SK-MEL-5 (cell line): ENCODE results near the gene ASCC3. TPM values are rescaled to one million over a fixed set of nuclear protein-coding genes. Genes with fewer than 3 reads are reported as not detected.
"Not testable (repeated sequence)": the region's sequence is repeated elsewhere in the genome, so short reads cannot be mapped to it uniquely, and the experiment has no call there.

Source experiments
- DNase-seq: peaks from one replicate; pipeline ENCODE4 v3.0.0-alpha.2; 2016; ENCODE audit warnings: low read depth, low spot score
- in situ Hi-C: cut with HindIII; loops from 2 replicates; pipeline ENCODE4 v1.10.0; 2016; ENCODE audit warnings: low sequenced_read_pairs, high pct_unique_total_duplicates, low pct_unique_long_range_greater_than_20kb
- total RNA-seq: library from RNA; depleted of rRNA; stranded (reverse); fragments of >200 nt; shearing (Covaris generic); gene quantifications from 2 replicates; pipeline ENCODE4 v1.2.3, GENCODE V29; 2014

Gene ASCC3
- total RNA-seq, 1 experiment from 2014 or later, result 38.9 TPM

DNA sequence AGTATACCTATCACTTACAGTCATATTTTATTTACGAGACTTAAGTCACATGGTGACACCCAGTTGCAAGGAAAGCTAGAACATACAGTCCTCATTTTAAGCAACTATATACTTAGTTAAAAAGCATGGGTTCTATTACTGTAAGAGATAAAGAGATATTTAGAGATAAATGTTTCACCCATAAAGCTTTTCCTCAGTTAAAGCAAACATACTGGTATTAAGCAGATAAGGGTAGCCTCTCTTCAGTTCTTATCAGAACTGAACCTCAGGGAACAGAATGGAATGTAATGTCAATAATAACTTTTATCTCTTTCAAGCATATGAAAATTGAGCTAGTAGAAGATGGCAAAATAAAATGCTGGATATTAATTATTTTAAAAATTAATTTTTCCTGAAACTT is 9.9 kb upstream of the ASCC3 start:
- no peak for DNase-seq
- in situ Hi-C loops, result no loop called here

DNA sequence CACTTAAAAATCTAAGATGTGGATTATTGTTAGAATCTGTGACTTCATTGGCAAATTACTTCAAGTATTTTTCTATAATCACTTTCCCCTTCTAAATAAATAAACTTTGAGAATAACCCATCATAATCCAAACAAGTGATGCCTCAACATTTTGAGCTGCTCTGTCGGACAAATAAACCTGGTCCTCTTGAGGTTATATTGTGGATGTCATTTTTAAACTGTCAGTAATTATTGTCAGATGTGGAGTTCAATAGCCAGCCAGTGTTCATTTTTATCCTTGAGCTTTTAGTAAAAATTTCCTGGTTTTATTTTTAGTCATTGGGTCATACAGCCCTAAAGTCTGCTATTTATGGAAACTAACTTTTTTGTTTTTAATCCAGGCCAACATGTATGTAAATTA is 9.5 kb upstream of the ASCC3 start:
- in situ Hi-C loops, DNase-seq: not testable (repeated sequence)

DNA sequence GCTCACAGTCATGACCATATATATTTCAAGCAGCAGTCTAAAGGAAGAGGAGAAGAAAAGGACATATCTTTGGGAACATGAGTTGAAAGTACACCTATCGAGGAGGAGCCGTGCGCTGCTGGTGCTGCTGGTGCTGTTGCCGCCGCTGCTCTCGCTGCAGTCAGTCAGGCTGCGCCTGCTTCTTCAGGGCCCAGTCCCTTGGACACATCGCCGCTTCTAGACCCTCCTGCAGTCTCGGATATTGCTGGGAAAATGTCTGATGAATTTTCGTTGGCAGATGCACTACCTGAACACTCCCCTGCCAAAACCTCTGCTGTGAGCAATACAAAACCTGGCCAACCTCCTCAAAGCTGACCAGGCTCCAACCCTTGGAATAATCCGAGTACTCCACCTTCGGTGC is 8.2 kb upstream of the ASCC3 start:
- in situ Hi-C loops, result no loop called here
- DNase-seq, result no peak

DNA sequence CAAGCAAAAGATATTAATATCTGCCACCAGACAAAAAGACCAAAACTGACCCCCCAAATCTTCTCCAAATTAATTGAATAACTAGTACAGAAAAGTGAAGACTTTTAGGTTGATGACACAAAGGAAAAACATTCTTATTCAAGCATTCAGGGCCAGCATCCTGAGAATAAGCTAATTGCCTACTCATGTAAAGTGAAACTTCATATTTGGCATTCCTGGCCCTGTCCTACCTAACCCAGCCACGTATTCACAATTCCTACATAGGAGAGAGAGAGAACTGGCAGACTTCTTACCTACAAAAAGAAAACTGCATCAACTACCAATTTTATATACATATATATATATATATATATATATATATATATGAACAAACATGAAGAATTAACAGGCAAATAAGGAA is 4.9 kb upstream of the ASCC3 start:
- in situ Hi-C loops, result no loop called here

DNA sequence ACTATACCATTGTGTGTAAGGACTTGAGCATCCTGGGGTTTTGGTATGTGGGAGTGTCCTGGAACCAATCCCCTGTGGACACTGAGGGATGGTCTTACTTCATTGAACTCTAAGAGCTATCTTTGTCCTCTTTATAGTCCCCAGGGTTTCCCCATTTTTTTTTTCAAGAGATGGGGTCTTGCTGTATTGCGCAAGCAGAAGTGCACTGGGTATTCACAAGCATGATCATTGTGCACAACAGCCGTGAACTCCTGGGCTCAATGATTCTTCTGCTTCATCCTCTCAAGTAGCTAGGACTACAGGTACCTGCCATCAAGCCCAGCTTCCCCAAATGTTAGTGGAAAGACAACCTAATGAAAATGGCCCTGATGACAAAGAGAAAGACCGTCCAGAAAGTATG is 2.2 kb upstream of the ASCC3 start:
- in situ Hi-C loops, result no loop called here
- DNase-seq, result no peak

More for the DNA sequence above, 4.9 kb upstream of the ASCC3 start:
- no peak for DNase-seq

DNA sequence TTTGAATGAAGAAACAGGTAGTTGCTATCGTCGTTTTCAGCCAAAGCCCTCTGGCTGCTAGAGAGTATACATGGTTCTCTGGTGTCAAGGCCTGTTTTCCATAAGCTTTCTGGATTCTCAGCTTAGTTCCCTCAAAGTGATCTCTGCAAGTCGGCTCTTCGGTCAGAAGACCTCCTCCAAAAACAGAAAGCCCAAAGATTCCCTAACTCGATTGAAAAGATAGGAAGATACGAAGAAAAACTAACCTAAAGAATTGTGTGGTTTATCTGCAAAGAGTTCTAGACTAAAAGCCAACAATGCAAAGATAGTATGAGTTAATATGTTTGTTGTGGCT is 545 bp upstream of the ASCC3 start:
- no peak for DNase-seq
- in situ Hi-C loops, result no loop called here

DNA sequence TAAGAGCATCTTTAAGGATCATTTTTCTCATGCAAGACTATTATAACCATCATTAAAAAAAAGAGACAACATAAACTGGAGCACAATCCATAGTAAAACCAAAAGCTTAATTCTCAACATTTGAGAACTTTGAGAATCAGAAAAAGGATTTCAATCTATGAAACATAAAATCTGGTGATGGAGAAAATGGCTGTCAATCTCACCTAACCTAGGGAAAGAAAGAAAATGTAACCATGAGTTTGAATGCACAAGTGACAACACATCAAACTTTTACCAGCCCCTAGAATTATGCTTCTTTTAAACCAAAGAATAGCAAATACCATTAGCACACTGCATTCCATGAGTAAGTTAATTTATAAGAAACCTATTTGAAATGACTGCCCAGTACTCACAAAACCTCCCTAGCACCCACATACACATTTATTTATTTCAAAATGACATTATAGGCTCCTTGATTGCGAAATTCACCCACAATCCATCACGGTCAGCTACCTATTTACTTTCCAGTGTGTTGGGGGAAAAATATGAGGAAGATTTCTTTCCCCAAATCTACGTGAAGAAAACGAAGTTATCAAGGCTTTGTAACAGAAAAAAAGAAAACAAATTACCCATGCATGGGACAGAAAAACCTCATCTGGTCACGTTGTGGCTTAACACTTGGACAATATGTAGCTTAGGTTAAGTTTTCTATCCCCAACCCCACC is 828 bp downstream of the ASCC3 start:
- in situ Hi-C loops, result no loop called here
- DNase-seq, result peak; percentile 5

DNA sequence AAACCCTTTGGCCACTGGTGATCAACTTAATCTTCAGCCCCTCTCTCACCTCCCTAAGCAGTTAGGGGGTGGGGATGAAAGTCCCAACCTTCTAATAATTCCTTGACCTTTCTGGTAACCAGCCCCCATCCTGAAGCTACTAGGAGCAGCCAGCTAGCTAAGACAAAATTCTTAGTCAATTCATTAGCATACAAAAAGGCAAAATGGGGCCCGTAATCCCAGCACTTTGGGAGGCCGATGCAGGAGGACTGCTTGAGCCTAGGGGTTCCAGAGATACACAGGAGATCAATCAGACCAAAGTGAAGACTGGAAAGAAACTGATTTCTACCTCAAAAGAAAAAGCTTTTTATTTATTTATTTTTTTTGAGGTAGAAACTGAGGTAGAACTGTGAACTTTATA is 1.8 kb downstream of the ASCC3 start:
- in situ Hi-C loops, result no loop called here
- no peak for DNase-seq

DNA sequence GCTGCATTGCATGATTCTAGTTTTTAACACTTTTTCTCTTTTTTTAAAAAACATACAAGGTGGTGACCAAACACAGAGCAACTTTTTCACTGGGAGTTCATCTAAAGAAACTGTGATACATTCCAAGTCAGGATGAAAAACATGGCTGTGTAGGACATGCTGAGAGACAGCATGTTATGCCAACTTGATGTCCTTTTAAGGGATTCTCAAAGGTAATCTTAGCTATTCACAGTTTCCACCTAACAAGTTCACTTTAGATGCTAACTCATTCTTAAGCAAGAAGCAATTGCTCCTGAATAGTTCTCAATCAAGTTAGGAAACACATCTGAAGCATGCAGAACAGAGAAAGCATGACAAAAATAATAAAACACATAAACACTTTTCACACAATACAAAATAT is 3.3 kb downstream of the ASCC3 start:
- in situ Hi-C loops, result no loop called here
- DNase-seq, result no peak

DNA sequence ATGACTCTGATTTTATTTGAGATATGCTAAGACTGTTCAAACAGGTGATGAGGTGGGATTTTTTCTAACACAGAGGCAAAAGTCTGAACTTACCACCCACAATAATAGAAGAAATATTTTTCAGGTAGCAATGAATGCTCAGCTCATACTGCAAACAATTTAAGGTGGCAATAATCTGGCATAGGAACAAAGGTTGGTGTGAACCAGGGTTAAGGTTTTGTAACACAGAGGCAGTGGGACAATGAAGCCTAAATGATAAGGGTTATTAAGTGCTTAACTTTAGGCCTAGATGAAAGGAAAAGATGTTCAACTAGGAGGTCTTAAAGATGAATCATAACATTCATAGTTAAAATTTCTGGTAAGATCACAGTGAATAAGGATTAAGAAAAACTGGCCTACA is 4.9 kb downstream of the ASCC3 start:
- no peak for DNase-seq
- in situ Hi-C loops, result no loop called here

DNA sequence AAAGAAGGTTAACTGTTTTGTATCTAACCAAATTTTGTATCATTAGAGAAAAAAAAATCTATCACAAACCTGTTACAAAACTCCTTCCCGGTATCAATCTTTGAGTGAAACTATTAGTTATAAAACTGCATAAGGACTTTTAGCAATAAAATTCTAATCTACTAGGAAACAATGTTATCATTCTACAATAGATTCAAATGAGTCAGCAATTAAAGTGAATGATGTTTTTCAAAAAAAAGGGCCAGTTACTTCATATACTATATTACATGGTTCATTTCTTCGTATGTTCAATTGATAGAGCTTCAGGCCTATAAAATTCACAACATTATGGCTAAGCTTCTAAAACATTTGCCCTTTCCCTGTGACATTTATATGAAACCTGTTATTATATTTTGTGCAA is 15.6 kb downstream of the ASCC3 start:
- no peak for DNase-seq
- in situ Hi-C loops, result no loop called here

DNA sequence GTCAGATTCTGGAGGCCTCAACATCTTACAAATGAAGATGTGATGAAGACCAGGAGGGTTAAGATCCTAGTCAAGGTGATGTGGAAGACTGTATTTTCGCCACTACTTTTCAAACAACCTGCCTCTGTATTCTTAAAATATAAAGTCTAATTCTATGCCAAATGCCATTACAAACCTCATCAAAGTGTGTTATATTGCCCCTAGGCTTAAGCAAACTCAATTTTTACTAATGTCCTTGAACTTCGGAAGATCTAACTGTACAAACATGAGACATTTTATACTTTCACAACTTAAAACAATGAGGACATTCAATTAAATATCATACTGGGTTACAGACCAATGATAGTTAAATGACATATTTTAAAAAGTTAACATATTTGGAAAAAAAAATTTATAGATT is 19.1 kb downstream of the ASCC3 start:
- no peak for DNase-seq
- in situ Hi-C loops, result no loop called here

DNA sequence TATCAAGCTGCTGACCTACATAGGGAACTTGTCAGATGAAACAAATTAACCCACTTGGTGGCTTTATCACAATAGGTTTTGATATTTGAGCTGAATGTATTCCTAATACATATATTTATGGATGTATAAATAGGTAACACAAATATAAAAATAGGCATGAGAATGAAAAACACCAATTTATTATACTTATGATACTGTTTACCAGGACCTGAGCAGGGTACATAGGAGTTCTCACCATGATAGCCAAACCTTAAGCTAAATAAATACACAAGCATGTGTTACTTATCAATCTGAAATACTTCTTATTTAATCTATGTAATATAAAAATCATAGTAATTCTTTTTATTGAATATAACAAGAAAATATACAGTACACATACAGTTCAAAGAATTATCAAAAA is 25.0 kb downstream of the ASCC3 start:
- no peak for DNase-seq
- in situ Hi-C loops, result no loop called here

DNA sequence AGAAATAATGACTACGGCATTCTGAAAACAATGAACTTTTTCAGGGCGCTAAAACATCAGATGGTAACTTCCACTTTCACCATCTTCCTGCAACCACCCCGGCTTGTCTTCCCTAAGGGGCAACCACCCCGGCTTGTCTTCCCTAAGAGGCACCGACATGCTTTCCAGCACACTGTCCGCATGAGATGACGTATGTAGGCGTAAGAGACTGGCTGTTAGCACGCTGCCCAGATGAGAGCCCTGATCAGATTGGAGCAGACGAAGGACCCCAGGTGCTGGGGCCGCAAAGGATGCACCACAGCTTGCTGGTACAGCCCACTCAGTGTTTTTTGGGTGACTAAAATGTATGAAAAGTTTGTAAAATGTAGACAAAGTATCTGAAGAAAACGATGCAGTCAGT is 29.3 kb downstream of the ASCC3 start:
- in situ Hi-C loops, result no loop called here
- no peak for DNase-seq

DNA sequence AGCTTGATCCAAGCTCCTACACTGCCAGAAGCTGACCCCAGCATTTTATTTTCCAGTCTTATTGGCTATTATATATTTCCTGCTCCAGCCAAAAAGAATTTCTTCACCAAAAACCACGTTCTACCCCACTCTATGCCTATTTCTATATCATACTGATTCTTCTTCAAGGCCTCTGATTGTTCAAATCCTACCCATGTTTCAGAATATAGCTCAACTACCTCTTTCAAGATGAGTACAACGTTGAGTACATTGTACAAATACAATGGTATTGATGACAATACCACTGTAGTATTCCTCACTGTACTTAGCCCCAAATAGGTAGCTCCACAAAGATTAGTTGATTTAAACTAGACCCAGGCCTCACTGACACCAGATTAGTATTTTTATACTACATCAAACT is 31.0 kb downstream of the ASCC3 start:
- in situ Hi-C loops, result no loop called here
- no peak for DNase-seq

DNA sequence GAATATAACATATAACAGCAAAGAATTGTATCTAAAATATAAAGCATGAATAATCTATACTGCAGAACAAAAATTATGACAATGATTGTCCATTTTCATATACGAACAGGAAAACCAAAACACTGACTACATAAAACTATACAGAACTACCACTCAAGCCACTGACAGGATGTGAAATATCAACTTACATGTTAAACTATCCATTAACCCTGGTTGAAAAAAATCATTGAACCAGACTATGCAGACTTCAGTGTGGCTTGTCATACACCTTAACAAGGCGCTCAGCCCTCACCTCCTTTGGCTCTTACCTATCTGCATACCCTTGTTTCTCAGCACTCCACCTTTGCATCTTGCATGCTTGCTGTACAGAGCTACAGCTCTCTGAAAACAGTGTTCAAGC is 34.9 kb downstream of the ASCC3 start:
- in situ Hi-C loops, result no loop called here
- DNase-seq, result no peak

DNA sequence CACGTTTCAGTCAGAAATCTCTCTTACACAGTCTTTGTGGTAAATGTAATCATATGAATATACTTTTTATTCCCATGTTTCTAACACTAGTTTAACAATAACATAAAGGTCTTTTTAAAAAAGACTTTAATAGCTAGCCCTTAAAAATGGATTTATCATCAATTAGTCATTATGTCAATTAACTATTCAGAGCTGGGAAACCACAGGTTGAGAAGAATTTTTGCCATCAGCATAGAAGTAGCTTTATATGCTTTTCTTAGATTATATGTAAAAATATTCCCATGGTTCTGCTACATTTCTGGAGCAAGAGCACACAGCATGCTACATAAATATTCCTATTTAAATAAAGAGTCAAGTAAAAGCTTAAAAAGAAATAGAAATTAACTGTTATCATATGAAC is 35.5 kb downstream of the ASCC3 start:
- DNase-seq, result no peak
- in situ Hi-C loops, result no loop called here

DNA sequence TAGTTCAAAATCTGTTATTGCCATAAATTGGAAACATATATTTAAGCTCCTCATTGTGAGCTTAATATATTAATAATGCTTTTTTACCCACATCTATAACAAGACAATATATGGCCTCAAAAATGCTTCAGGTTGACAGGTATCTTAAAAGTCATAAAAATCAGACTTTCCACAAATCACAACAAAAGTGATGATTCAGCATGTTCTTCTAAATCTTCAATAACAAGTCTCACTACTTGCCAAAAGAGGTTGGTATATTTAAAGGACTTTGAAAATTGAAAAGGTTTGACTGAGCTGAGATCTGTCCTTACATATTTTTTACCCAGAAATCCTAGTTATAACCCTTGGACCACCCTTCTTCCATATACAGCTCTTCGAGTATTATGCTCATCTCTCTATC is 41.7 kb downstream of the ASCC3 start:
- no peak for DNase-seq
- in situ Hi-C loops, result no loop called here

DNA sequence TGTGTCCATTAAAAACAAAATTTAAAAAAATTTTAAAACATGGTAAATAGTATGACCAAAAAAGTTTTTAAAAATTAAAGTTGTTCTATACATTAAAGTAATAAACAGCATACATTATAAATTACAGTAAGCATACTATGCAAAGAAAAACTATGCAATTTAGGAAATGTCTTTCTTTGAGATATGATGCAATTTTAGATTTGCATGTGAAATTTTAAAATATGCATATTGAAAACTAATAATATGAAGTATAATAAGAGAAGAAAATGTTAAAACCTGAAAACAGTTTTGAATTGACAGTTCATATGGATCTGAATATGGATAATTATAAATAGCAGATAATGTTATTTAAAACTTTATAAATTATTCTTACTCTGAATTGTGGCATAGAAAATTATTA is 43.1 kb downstream of the ASCC3 start:
- in situ Hi-C loops, result no loop called here
- no peak for DNase-seq

DNA sequence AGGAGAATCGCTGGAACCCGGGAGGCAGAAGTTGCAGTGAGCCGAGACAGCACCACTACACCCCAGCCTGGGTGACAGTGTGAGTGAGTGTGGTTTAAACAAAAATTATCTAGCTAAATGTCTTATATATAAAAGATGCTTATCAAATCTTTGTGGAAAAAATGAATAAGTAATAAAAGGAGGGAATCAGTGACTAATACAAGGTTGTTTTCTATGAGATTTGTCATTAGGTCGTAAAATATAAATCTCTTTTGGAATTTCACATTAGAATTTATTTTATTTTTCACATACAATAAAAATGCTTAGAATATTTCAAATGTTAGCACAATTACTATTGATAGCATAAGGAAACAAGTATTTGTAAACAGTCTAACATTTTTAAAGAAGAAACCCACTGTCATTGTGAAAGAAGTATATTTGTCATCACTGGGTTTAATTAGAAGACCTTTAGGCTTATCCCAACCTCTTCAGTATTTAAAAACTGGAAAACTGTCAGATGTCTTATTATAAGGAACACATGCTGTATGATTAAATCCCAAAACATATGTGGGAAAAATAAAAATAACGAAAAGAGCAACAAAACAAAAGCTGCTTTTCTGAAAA is 47.1 kb downstream of the ASCC3 start:
- in situ Hi-C loops, result no loop called here
- DNase-seq, result no peak
